HL-60/S4 (cell line): ENCODE measurements around the gene CCDC148.
"Not testable (repeated sequence)": the region's sequence is repeated elsewhere in the genome, so short reads cannot be mapped to it uniquely, and the experiment has no call there.

Experiments used
- in situ Hi-C: fragments of 300-500 bp; cut with MboI; formaldehyde crosslinking; loops from 2 replicates; pipeline ENCODE4 v1.14.3; 2022; ENCODE audit warnings: low sequenced_read_pairs

The CCDC148 gene

DNA sequence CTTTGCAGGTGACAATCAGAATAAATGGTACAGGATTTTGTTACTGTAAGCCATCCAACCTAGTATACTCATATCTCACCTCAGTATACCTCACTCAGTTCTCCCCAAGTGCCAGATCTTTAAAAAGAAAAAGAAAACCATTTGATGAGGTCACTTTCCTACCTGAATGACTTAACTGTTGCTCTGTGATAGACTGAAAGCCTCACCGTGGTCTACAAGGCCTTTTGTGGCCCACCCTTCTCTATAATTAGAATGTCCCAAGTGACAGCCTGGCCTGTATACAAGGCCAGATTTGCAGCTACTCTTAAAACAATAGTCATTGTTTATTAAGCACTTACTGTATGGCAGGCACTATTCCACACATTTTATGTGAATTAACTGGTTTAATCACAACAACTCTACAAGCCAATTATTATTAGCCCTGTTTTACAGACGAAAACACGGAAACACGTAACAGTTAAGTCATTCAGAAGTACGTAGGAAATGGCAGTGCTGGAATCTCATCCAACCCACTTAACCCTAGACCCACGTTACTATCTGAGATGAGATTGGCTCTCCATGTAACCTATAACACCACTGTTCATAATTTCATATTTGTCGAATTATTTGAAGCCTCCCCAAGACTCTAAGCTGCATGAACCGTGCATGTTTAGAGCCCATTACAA lies 28.5 kb upstream of the CCDC148 start:
- in situ Hi-C loops, result no loop called here

DNA sequence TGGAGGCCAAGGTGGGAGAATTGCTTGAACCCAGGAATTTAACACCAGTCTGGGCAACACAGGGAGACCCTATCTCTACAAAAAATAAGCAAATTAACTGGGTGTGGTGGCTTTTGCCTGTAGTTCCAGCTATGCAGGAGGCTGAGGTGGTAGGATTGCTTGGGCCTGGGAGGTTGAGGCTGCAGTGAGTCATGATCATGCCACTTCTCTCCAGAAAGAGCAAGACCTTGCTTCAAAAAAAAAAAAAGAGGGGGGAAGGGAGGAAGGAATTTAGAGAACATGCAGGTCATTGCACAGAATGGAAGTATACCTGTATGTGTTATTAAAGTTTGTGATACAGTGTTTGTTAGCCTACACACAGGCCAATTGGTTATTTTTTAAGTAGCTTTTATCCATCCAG lies 26.0 kb upstream of the CCDC148 start:
- in situ Hi-C loops, result no loop called here

DNA sequence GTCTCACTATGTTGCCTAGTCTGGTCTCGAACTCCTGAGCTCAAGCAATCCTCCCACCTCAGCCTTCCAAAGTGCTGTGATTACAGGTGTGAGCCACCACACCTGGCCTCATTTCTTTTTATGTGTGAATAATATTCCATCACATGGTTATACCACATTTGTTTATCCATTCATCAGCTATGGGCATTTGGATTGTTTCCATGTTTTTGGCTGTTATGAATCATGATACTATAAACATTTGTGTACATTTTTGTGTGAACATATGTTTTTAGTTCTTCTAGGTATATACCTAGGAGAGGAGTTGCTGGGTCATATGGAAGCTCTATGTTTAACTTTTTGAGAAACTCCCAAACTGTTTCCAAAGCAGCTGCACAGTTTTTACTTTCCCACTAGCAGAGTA lies 24.6 kb upstream of the CCDC148 start:
- in situ Hi-C loops, result no loop called here

DNA sequence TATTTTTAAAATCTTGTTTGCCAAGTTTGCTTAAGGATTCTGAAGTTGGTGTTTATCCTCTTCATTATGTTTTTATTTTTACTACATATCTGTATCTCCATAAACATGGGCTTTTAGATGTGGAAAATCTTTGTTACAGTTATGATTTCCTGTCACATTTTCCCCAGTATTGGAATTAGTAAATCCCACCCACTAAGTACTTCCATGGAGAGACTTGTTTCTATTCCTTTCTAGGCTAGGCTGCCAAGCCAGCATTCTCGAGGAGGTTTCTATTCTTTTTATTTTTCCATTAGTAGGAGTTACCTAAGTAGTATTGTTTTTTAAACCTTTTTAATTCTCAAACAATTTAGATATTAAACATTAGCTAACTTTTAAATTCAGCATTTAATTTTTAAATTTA lies 22.3 kb upstream of the CCDC148 start:
- in situ Hi-C loops, result no loop called here

DNA sequence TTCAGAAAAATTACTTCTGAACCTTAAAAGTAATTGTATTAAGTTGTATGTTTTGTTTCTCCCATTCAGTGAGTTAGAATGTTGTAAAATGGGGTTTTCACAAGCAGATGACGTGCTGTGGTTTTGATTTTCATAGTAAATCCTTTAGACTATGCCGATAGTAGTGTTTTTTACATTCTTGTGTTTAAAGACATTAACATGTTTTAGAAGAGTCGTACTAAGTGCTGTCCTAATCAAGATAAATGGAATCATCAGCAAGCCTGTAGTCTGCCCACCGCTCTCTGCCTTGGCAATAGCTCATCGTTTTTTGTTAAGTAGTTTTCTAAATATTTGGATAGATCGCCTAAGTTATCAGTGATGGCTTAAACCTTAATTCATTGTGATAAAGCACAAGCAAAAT lies 21.7 kb upstream of the CCDC148 start:
- in situ Hi-C loops, result no loop called here

DNA sequence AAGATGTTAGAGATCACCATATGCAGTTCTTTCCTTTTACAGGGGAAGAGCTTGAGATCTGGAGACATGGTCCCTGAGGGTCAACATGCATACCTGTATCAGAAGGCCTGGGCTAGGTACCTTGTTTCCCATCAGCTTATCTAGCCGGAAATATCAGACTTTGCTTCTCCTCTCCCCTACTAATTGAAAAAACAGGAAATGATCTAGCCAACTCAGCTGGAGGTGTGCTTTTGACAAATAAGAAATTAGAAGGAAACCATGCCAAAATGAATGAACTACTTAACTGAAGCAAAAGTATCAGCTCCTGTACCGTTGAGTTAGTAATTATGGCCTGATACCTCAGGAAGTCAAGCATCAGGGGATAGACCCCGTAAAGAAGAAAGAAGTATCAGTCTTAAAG lies 20.6 kb upstream of the CCDC148 start:
- in situ Hi-C loops, result no loop called here

DNA sequence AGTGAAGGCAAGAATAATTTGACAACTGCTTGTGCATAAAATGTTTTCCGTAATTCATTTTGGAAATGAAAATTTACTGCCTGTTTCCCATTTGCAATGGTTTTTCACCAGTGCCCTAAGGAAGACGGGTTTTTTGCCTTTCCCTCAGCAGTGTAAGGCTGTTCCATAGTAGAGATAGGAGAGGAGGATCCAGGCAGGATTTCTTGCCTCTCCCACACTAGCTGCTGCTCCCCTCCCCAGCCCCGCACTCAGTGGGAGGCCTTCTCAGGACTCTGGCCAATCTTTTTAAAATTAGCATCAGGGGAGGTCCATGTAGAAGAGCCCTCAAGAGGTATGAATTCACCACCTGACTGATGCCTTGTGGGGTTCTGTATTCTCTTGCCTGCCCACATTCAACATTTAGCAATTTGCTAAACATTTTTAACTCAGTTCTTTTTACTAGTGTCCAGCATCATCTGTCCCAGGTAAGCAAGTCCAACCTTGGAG lies 18.0 kb upstream of the CCDC148 start:
- in situ Hi-C loops, result not testable (repeated sequence)

DNA sequence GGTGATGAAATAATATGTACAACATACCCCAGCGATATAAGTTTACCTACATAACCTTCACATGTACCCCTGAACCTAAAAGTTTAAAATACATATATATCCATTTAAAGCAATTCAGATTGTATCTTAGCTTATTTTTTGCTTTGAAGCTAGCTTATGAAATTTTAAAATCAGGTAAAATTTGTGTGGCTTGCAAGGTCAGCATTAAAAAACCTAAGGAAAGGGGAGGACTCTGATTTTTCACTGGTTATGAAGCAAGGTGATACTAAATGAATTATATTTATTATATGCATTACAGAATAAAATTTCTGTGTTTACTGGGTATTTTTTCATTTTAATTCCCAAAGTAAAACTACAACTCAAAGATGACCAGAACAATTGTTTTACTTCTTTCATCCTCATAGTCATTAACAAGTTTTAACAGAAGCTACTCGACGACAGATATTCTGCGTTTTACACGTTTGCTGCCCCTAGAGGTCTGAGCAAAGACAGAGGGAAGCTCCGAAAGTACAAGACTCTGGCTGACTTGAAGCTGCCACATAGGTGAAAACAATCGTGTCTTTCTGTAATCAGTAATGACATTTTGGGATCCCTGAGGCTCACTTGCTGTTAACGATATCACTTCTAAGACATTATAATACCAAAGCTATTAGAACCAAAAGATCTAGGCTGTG lies 17.3 kb upstream of the CCDC148 start:
- in situ Hi-C loops, result no loop called here

DNA sequence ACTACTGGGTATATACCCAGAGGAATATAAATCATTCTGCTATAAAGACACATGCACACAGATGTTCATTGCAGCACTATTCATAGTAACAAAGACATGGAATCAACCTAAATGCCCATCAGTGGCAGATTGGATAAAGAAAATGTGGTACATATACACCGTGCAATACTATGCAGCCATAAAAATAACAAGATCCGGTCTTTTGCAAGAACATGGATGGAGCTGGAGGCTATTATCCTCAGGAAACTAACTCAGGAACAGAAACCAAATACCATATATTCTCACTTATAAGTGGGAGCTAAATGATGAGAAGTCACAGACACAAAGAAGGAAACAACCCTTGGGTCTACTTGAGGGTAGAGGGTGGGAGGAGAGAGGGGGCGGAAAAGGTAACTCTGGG lies 16.7 kb upstream of the CCDC148 start:
- in situ Hi-C loops, result not testable (repeated sequence)

DNA sequence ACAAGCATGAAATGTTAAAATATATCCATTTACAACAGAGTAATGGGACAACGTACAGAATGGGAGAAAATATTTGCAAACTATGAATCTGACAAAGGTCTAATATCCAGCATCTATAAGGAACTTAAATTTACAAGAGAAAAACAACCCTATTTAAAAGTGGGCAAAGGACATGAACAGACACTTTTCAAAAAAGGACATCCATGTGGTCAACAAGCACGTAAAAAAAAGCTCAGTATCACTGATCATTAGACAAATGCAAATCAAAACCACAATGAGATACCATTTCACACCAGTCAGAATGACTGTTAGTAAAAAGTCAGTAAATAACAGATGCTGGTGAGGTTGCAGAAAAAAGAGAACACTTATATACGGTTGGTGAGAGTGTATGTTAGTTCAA lies 16.3 kb upstream of the CCDC148 start:
- in situ Hi-C loops, result not testable (repeated sequence)

DNA sequence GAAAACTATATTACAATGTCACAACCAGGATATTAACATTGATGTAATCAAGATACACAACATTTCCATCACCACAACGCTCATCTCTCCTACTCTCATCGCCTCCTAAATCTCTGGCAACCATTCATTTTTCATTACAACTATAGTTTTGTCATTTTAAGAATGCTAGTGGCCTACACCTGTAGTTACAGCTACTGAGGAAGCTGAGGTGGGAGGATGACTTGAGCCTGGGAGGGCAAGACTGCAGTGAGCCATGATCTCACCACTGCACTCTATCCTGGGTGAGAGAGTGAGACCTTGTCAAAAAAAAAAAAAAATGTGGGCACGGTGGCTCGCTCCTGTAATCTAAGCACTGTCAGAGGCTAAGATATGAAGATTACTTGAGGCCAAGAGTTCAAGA lies 10.7 kb upstream of the CCDC148 start:
- in situ Hi-C loops, result no loop called here

DNA sequence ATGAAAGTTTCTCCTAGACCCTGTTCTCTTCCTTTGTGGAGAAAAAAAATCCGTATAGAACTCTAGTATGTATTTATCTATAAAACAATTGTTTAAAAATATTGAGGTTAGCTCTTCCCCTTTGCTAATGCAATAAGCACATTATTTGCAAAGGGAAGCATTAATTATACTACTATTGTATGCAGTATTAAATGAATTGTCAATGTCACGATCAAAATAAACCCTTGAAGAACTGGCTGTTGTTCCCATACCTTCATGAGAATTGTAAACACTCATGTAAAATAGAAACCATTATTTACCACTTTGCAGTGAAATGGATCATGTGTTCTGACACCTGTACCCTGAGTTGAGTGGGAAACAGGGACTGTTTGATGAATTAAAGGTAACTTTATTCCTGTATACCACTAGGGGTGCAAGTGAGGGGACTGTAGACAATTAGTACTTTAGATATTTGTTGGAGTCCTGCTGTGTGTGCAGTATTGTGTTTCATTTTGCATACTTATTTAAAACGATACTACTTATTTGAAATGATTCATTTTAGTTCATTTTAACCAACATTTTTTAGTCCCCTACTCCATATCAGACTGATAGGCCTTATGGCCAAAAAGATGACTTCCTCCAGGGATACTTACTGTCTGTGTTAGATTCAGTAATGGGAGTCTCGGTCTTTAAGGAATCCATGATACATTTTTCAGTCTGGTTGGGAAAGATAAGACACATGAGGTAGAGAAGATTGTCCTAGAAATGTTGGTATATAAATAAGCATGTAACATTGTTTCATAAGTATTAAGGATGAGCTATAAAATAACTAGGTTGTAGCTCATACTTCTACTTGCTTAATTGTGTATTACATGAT lies 8.1 kb upstream of the CCDC148 start:
- in situ Hi-C loops, result no loop called here

DNA sequence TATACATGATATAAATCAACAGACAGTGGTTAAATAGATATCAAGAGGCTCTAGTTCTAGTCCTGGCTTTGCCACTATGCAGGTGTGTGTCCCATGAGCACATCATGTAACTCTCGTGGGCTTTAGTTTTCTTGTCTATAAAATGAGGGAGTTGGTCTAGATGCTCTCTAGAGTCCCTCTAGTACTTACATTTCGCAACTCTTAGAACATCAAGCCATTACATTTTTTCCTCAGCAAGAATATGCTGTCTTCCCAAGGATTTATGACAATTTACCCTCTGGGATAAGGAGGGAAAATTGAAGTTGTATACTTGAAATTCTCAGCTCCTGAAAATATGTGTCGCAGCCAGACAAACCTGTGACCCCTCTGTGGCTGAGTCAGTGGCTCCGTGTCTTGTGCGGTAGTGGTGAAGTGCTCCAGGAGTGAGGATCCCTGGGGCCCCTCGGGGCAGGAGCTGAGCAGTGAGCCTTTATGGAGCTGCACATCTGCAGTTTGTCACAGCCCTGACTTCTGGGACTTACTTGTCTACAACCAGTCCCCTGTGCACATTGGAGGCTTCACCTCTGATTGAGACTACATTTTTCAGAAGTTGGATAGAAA lies 7.0 kb upstream of the CCDC148 start:
- in situ Hi-C loops, result no loop called here

DNA sequence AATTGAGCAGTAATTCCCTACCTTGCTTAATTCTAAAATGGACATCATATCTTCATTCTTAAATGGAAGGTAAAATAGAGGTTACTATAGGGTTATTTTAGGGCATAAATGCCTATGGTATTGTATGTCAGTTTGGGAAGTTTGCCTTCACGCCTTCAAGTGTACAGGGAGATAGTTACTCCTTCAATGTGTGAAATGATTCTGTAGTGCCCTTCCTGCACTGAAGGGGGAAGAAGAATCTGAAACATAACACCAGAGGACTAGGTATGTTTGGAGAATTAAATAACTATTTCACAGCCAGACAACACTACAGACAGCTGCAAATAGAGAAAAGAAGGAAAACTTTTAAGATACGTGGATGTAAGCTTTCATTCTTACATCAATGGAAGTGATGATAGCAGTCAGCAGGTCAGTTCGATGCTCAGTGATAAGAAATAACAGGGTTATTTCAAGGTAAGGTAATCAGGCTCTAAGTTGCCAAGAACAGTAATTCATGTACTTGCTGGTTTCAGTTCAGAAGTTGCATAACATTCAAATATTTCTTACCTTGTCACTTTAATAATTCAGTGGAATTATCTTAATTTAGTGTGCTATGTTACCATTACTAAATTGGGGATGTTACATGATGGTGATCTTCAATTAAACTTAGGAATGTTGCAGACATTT lies 4.2 kb upstream of the CCDC148 start:
- in situ Hi-C loops, result no loop called here

DNA sequence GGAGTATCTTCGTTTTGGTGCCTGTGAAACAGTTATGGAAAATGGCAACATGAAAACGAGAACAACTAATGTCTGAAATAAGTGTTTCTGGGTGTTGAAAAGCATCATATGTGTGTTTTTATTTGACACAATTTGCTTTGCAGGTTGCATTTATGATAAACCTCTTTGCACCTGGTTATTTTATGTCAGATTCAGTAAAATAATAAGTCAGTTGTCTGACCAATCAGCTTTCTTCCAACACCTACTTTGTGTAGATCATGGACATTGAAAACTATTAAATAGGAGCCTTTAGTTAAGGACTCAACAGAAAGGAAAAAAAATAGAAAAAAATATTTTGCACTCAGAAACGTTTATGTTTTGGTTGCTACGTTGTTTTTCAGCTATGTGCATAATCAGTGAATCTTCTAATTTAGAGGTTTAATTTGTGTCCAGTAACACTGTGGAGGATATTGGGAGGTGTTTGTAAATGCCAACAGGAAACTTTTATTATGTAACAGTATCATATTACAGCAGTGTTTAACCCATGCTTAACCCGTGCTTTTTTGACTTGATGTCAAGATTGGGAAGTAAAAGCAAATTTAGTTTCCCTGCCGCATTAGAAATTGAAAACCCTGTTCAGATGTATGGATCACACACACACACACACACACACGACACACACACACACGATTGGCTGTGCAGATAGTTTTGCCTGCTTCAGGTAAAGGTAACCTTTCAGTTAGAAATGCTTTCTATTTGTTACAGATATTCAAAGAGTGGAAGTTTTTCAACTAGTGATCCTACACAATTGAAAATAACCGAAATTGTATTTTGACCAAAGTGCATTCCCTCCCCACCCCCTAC lies 2.8 kb upstream of the CCDC148 start:
- in situ Hi-C loops, result no loop called here

DNA sequence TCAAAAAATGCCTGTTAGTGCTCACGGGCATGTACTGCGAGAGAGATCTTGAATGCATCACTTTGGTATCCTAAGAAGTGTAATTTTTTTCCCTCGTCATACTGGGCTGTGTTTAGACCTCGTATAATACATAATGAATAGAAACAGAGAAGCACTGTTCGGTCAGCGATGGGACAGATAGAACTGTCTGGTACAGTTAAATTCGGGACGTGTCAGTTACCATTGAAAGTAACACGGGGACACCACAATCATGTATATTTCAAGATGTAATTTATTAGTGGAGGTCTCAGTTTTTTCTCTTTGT lies 2.0 kb upstream of the CCDC148 start:
- in situ Hi-C loops, result no loop called here

DNA sequence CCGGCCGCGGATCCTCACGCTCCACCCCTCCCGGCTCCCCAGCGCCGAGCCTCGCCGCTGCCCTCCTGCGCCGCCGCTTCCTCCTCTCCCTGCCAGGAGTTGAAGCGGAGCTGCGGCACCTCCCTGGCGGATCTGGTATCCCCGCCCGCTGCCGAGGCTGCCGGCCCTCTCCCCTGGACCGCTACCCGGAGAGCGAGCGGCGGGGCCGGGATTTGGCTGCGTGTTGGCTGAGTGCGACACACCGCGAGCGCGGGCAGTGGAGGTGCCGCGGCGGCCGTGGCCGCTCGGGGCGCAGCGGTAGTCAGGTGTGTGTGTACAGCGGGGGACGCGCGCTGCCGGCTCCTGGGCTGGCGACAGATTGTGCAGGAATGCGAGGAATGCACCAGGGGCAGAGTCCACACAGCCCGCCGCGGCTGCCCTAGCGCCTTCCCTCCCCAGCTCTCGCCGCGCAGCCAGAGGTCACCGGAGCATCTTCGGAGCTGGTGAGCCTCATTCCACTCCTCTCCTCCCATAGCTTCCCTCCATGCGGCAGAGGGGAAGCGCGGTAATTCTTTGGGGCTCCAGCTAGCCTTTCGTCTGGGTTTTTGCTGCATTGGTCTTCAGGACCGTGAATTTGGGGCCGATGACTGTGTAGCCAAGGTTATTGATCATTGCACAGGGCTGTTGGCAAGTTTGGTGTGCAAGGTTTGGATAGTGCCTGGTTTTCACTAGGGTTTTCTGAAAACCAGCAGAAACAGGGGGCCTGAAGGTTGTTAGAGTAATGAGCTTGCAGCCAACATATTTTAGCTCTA lies 1.5 kb upstream of the CCDC148 start:
- in situ Hi-C loops, result no loop called here

DNA sequence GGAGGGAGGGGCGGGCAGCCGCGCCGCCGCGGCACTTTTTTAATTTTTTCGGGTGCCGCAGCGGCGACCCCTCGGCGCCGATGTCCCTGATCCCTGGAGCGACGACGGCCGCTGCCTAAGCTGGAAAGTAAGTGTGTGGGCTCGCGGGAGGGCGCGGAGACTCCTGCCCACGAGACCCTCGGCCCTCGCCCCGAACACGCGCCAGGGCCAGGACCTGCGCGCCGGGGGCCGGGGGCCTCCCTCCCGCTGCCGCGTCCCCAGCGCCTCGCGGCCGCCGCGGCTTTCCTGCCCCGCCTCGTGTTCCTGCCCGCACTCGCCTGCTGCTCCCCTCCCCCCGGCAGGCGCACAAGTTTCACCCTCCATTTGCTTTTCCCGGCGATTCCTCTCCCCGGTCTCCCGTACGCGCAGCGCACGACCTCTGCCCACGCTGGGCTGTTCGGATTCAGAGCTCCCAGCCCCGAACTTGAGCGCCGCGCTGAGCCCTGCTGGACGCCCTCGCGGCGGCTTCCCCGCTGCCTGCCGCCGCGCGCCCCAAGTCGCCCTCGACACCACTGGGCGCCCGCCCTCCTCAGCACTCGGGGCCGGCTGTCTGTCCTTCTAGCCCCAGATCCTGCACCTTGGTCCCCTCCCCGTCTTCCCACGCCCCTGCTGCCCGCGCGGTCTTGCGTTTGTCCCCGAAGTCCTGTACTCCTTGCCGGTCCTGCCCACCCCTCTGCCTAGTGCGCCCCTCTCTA lies 706 bp upstream of the CCDC148 start:
- in situ Hi-C loops, result no loop called here

DNA sequence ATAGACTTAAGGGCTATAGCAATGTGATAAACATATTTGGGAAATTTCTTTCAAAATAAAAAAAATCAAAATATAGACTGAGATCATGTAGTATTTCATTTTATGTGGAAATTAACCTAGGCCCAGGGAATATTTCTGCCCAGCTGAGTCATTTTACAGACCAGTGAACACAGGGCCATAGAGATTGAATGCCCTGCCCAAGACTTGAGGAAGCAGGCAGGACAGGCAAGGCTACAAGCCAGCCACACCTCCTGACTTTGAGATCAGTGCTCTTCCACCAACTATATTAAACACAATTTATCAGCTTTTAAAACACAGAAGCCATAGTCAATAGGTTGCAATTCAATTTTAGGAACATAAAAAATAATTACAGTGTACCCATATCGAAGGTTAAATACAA lies 12.9 kb downstream of the CCDC148 start:
- in situ Hi-C loops, result no loop called here
